ENCODE results near the gene NACAD. TPM values are rescaled to one million over a fixed set of nuclear protein-coding genes. Genes with fewer than 3 reads are reported as not detected.

NACAD gene
- total RNA-seq, 4 donors from 2014 or later: 1.4 to 4.4 (median 3.0) TPM

DNA sequence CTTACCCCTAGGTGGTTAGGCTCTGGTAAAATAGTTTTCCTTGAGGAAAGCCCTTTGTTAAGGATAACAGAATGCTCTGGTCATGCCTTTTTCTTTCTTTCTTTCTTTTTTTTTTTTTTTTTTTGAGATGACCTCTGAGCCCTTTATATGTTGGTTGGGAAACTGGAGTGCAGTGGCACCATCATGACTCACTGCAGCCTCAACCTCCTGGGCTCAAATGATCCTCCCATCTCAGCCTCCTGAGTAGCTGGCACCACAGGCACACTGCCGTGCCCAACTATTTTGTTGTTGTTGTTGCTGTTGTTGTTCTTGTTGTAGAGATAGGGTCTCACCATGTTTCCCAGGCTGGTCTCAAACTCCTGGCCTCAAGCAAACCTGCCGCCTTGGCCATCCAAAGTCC is 27.4 kb downstream of the NACAD start:
- ATAC-seq (ENCODE audit: low FRiP score) (no peak), DNase-seq (ENCODE audit: low spot score) (no peak)
- TF ChIP-seq, protein P1, sequence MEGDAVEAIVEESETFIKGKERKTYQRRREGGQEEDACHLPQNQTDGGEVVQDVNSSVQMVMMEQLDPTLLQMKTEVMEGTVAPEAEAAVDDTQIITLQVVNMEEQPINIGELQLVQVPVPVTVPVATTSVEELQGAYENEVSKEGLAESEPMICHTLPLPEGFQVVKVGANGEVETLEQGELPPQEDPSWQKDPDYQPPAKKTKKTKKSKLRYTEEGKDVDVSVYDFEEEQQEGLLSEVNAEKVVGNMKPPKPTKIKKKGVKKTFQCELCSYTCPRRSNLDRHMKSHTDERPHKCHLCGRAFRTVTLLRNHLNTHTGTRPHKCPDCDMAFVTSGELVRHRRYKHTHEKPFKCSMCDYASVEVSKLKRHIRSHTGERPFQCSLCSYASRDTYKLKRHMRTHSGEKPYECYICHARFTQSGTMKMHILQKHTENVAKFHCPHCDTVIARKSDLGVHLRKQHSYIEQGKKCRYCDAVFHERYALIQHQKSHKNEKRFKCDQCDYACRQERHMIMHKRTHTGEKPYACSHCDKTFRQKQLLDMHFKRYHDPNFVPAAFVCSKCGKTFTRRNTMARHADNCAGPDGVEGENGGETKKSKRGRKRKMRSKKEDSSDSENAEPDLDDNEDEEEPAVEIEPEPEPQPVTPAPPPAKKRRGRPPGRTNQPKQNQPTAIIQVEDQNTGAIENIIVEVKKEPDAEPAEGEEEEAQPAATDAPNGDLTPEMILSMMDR (IDR thresholded peaks at IDR 0.05): no peak

DNA sequence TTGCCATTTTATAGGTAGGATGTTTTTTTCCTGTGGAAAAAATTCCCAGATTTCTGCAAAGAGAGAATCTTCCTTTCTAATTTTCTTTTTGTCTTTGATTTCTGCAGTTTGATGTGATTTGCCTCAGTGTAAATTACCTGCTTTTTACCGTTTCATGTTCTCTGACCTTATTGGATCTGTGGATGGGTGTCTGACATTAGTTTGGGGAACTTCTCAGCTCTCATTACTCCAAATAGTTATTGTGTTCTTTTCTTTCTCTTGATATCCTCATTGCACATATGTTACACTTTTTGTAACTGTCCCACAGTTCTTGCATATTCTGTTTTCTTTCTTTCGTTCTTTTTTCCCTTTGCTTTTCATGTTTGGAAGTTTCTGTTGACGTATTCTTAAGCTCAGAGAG is 28.5 kb downstream of the NACAD start:
- no peak for ATAC-seq (ENCODE audit: low FRiP score)
- TF ChIP-seq, protein P1 (IDR thresholded peaks at IDR 0.05): no peak
- DNase-seq (ENCODE audit: low spot score): no peak

DNA sequence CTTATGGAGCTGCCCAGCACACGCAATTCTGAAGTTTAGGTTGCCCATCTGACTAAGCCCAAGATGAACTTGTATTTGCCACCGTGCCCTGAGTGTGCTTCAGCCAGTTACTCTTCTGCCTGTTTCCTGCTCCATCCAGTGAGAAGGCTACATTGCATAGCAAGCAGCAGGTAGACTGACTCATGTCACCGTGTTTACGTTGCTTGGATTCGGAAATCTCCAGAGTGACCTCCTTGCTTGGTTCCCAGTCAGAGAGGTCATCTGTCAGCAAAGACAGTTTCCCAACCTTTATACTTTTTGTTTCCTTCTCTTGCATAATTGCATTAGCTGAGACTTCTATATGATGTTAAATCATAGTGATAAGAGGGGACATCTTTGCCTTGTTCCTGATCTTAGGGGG is 30.9 kb downstream of the NACAD start:
- no peak for DNase-seq (ENCODE audit: low spot score)
- ATAC-seq (ENCODE audit: low FRiP score): no peak
- TF ChIP-seq, protein P1 (IDR thresholded peaks at IDR 0.05): no peak

DNA sequence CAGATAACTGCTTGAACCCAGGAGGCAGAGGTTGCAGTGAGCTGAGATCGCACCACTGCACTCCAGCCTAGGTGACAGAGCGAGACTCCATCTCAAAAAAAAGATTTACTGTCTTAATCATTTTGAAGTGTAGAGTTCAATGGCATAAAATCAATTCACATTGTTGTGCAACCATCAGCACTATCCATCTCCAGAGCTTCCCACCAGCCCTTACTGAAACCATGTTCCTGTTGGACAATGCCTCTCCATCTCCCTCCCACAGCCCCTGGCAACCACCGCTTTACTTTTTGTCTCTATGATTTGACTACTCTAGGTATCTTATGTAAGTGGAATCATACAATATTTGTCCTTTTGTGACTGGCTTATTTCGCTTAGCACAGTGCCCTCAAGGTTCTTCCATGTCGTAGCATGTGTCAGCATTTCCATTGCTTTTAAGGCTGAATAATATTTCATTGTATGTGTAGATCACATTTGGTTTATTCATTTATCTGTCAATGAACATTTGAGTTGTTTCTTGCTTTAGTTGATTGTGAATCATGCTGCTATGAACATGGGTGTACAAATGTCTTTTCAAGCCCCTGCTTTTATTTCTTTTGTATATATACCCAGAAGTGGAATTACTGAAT is 33.1 kb downstream of the NACAD start:
- ATAC-seq (ENCODE audit: low FRiP score) (no peak), DNase-seq (ENCODE audit: low spot score) (no peak)
- TF ChIP-seq, protein P1 (IDR thresholded peaks at IDR 0.05): no peak

DNA sequence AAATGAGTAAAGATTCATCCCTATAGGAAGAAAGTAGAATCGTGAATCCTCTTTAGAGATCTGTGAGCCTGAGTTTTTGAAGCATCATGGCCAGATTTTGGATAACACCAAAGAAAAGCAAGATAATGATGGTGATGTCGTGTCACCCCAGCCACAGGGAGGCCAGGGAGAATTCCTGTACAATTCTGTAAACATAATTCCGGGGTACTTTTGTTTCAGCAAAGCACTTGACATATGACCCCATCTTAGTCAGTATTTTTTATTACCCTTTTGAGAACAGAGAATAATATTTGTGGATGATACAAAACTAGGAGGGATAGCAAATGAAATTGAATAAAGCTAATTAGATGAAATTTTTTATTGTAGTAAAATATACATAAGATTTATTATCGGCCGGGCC is 33.8 kb downstream of the NACAD start:
- DNase-seq (ENCODE audit: low spot score): no peak
- TF ChIP-seq, protein P1 (IDR thresholded peaks at IDR 0.05): no peak

DNA sequence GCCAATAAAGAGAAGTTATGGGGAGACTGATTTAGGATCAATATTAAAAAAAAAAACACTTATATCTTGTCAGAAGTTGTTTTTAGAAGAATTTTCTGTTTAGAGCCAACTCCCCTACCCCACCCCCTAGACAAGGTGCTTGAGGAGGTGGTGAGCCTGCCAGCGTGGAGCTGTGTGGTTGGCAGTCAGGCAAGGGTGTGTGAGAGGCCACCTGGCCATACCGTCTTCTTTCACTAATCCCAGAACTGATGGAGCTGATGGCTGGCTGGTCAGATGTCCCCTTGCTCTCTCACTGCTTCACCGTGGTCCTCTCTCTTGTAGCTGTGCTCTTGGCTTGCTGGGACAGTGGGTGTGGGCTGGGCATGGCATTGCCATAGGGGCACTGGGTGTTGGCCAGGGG is 34.3 kb downstream of the NACAD start:
- no peak for DNase-seq (ENCODE audit: low spot score)
- ATAC-seq (ENCODE audit: low FRiP score): no peak
- TF ChIP-seq, protein P1 (IDR thresholded peaks at IDR 0.05): no peak

More for the DNA sequence above, 33.8 kb downstream of the NACAD start:
- no peak for ATAC-seq (ENCODE audit: low FRiP score)

DNA sequence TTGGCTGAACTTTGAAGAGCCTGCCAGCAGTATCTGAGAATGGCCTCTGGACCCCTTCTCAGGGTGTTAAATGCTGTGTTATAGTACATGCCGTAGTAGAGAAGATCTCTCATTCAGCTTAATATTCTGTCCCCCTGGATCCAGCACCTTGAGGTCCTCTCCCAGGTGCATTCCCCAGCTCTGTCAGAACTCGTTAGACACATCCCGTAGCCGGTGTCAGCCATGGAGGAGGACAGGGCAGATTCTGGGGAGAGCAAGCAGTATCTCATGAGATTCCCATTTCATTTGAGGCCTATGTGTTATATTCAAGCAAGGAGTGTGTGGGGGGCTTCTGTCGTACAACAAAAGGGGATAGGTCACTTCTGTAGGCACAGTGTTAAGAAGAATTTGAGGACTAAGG is 34.8 kb downstream of the NACAD start:
- TF ChIP-seq, protein P1 (IDR thresholded peaks at IDR 0.05): no peak
- ATAC-seq (ENCODE audit: low FRiP score) (no peak), DNase-seq (ENCODE audit: low spot score) (no peak)
